HFFc6 (cell line): ENCODE data around the gene STIM1. TPM values are rescaled to one million over a fixed set of nuclear protein-coding genes. Genes with fewer than 3 reads are reported as not detected.

Experiments
- DNase-seq: peaks from one replicate; pipeline ENCODE4 v3.0.0-alpha.2; 2018
- H3K27ac Mint-ChIP-seq: 2 replicates; pipeline ENCODE4 v1.8.0; 2020; ENCODE audit warnings: mild to moderate bottlenecking, mixed read lengths
- H3K27me3 Mint-ChIP-seq: 2 replicates; pipeline ENCODE4 v1.8.0; 2021; ENCODE audit warnings: mild to moderate bottlenecking, moderate library complexity, mixed read lengths; ENCODE audit not compliant: insufficient read depth
- H3K36me3 Mint-ChIP-seq: 2 replicates; pipeline ENCODE4 v1.8.0; 2021; ENCODE audit warnings: low read depth, mixed read lengths
- H3K4me1 Mint-ChIP-seq: 2 replicates; pipeline ENCODE4 v1.8.0; 2020; ENCODE audit warnings: low read depth, mixed read lengths
- H3K4me3 Mint-ChIP-seq: 2 replicates; pipeline ENCODE4 v1.8.0; 2020; ENCODE audit warnings: mild to moderate bottlenecking, moderate library complexity, mixed read lengths
- H3K9me3 Mint-ChIP-seq: 2 replicates; pipeline ENCODE4 v1.8.0; 2020; ENCODE audit warnings: mild to moderate bottlenecking, mixed read lengths
- total RNA-seq, 6 experiments: library from RNA; stranded (reverse); fragmentation: NEBNext Ultra II Directional; extraction: Animal tissue kit (Norgen Biotek cat#: 25700); gene quantifications; 2 replicates in 1 of 6; 3 replicates in 5 of 6; pipeline ENCODE4 v1.2.3, GENCODE V29; 2021
- TF ChIP-seq, protein P1 (sequence below): fragments of 200-600 bp; sonication (generic); IDR thresholded peaks from 2 replicates; pipeline ENCODE4 v1.5.0; 2021; ENCODE audit warnings: antibody characterized with exemption, mild to moderate bottlenecking

The STIM1 gene
- total RNA-seq, 6 experiments from 2014 or later = 27.6 to 33.1 (median 30.7) TPM

DNA sequence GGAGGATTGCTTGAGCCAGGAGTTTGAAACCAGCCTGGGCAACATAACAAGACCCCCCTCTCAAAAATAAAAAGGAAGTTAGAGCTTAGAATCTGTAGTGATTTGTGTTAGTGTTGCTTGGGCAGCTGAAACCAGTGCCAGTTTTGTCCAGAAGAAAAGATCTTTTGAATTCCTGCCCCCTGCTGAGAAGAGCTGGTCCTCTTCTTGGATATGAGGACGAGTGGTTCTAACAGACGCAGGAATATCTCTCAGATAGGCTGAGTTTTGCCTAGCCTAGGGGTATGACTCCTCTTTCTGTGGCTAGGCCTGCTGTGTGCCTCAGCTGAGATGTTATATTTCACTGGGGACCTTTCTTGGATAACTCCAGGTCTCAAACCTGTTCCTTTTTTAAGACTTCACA lies 102.8 kb downstream of the STIM1 start:
- TF ChIP-seq, protein P1, sequence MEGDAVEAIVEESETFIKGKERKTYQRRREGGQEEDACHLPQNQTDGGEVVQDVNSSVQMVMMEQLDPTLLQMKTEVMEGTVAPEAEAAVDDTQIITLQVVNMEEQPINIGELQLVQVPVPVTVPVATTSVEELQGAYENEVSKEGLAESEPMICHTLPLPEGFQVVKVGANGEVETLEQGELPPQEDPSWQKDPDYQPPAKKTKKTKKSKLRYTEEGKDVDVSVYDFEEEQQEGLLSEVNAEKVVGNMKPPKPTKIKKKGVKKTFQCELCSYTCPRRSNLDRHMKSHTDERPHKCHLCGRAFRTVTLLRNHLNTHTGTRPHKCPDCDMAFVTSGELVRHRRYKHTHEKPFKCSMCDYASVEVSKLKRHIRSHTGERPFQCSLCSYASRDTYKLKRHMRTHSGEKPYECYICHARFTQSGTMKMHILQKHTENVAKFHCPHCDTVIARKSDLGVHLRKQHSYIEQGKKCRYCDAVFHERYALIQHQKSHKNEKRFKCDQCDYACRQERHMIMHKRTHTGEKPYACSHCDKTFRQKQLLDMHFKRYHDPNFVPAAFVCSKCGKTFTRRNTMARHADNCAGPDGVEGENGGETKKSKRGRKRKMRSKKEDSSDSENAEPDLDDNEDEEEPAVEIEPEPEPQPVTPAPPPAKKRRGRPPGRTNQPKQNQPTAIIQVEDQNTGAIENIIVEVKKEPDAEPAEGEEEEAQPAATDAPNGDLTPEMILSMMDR = no peak
- no peak overlapping the region for H3K27ac Mint-ChIP-seq

DNA sequence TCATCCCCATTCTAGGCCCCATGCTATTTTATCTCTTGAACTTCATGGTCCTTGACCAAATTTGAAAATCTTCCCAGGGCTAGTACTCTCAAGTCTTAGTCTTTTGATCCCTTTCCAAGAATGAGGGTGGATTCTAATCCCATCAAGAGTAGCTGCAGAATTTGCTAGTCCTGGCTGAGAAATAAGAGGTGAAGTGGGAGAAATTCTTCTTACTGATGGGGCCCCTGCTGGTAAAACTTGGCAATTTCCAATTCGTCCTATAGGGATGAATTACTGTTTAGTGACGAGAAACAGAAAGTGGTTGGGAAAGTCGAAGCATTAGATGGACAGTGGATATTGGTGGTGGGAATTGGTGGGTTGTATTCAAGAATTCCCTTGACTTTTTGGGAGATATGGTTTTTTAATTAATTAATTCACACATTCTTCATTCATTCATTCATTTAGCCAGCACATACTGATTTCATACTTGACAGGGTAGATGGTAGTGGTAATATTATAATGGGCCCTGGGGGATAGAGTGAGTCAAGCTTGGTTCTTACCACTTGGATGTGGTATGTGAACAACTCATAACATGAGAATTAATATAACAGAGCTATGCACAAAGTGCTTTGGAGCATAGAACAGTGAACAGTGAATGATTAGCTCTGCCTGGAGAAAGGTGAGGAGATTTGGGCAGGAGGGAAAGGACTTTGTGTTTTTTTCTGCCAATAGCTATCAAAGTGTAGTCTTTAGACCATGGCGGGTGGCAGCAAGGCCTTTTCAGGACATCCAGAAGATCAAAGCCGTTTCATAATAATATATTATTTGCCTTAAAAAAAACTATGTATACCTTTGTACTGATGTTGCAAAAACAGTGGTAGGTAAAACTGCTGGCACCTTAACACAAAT lies 103.8 kb downstream of the STIM1 start:
- TF ChIP-seq, protein P1 = peak; percentile 61
- Mint-ChIP-seq H3K36me3 (no peaks in the 10 kb centered on the region), H3K4me3 (peak overlapping the region; percentile 52), H3K4me1 (peaks cover 47% of the 10 kb centered on the region), H3K27ac (peak overlapping the region; percentile 66), H3K27me3 (peaks cover 2% of the 10 kb centered on the region; the same call in 1 of the 2 replicates), H3K9me3 (no peaks in the 10 kb centered on the region)
- peak; percentile 68 for DNase-seq

More for the DNA sequence above, 102.8 kb downstream of the STIM1 start:
- H3K4me3 Mint-ChIP-seq = no peak overlapping the region
- peaks cover 51% of the 10 kb centered on the region for H3K4me1 Mint-ChIP-seq
- H3K27me3 Mint-ChIP-seq = peaks cover 2% of the 10 kb centered on the region; the same call in 1 of the 2 replicates
- no peaks in the 10 kb centered on the region for H3K9me3 Mint-ChIP-seq
- no peaks in the 10 kb centered on the region for H3K36me3 Mint-ChIP-seq
- DNase-seq = no peak

DNA sequence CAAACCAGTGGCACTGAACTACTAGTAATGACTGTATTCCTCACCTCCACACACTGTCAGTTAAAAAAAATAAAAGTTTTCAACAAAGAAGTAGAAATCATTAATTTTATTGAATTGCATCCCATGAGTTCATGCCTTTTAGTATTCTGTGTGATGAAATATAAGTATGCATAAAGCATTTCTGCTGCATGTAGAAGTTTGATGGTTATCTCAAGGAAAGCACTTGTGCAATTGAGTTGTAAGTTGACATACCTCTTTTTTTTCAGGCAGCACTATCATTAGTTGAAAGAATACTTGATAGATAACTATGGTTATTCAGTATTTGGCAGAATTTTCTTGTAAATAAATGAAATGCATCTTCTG lies 104.4 kb downstream of the STIM1 start:
- Mint-ChIP-seq H3K36me3 (no peaks in the 10 kb centered on the region), H3K4me3 (no peak overlapping the region), H3K4me1 (peaks cover 41% of the 10 kb centered on the region), H3K9me3 (no peaks in the 10 kb centered on the region), H3K27ac (peak overlapping the region; percentile 66; the same call in 1 of the 2 replicates), H3K27me3 (peaks cover 2% of the 10 kb centered on the region; the same call in 1 of the 2 replicates)
- TF ChIP-seq, protein P1 = no peak
- peak; percentile 37 for DNase-seq

DNA sequence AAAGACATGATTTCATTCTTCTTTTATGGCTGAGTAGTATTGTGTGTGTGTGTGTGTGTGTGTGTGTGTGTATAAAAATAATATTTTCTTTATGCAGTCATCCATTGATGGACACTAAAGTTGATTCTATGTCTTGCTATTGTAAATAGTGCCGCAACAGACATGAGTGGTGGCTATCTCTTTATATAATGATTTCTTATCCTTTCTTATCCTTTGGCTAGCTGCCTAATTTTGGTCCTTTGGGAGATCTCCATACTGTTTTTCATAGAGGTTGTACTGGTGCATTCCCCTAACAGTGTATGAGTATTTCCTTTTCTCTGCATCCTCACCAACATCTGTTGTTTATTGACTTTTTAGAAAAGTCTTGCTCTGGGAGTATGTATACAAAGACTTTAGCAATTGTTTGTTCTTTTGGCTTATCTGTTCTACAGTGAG lies 107.0 kb downstream of the STIM1 start:
- Mint-ChIP-seq H3K4me1 (peaks cover 39% of the 10 kb centered on the region), H3K36me3 (no peaks in the 10 kb centered on the region), H3K9me3 (no peaks in the 10 kb centered on the region), H3K27me3 (peaks cover 2% of the 10 kb centered on the region), H3K4me3 (no peak overlapping the region), H3K27ac (no peak overlapping the region)
- TF ChIP-seq, protein P1 = no peak
- no peak for DNase-seq

DNA sequence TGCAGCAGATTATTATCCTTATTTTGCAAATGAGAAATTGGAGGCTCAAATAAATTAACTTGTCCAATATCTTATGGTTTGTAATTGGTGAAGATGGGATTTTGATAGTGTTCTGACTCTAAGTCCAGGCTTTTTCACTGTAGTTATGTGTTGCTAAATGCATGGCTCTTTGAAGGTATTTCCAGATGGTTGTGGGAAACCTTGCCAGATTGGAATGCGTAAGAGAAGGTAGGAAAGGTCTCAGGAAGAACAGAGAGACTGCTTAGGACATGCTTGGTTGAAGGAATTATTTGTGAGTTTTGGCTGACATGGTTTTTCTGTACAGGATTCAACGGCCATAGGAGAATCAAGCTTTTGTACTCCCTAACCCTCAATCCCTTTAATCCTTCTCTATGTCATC lies 108.6 kb downstream of the STIM1 start:
- H3K27me3 Mint-ChIP-seq = no peaks in the 10 kb centered on the region; the same call in 1 of the 2 replicates
- TF ChIP-seq, protein P1 = no peak
- no peaks in the 10 kb centered on the region for H3K9me3 Mint-ChIP-seq
- no peak for DNase-seq
- H3K4me1 Mint-ChIP-seq = peaks cover 27% of the 10 kb centered on the region
- peaks cover 5% of the 10 kb centered on the region; the same call in 1 of the 2 replicates for H3K36me3 Mint-ChIP-seq
- no peak overlapping the region for H3K27ac Mint-ChIP-seq
- H3K4me3 Mint-ChIP-seq = no peak overlapping the region
